Measurements from ENCODE around the gene CFAP43. TPM values are rescaled to one million over a fixed set of nuclear protein-coding genes. Genes with fewer than 3 reads are reported as not detected.

The CFAP43 gene
- 0.25 TPM for total RNA-seq

- TF ChIP-seq POLR2AphosphoS5 (IDR thresholded peaks at IDR 0.05; ENCODE audit: insufficient read depth in 1 of 2, low read depth in 1 of 2) (peak; percentile 53 to 68), POLR2A (IDR thresholded peaks at IDR 0.05) (no peak)
- Histone ChIP-seq H3K9me3 (no peaks in the 10 kb centered on the region), H3K4me3 (peak within 1 kb of the TSS; percentile 91 to 95), H3K27ac (peak within 1 kb of the TSS; percentile 13), H3K27me3 (no peaks in the 10 kb centered on the region), H3K4me1 (peaks cover 13% of the 10 kb centered on the region), H3K36me3 (no peaks in the 10 kb centered on the region)
- DNase-seq (ENCODE audit: extremely low spot score in 2 of 2), result peak in 1 of 2 donors; percentile 98
- intact Hi-C loops (cut with DNase I), result no loop called here
Observed at GRCh38 chr10:104231784-104232612, at the start of gene CFAP43. CFAP43 (minus strand) TSS chr10:104232364; CDS start chr10:104232246, 118 bp downstream.

DNA sequence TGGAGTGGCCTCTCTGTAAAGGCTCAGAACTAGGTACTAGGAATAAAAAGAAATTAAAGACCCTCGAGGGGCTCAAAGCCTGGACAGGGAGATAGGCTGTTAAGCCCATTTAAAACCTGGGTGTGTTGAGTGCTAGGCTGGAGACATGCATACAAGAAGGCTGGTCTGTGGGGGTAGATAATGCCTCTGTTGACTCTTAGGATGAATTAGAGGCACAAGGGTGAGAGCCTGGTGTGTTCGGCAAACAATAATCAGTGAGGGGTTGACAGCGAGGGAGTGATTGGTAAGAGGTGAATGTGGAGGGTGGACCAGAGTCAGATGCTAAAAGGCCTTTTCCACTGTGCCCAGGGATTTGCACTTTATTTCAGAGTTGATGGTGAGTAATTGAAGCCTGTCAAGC is 49.5 kb upstream of the CFAP43 start:
- no peak for DNase-seq (ENCODE audit: extremely low spot score in 2 of 2)

GRCh38 chr10:104279550-104280259 is 47.5 kb upstream of the CFAP43 start:
- Histone ChIP-seq H3K27ac (no peak overlapping the region), H3K4me3 (no peak overlapping the region), H3K27me3 (no peaks in the 10 kb centered on the region), H3K4me1 (peaks cover 7% of the 10 kb centered on the region), H3K9me3 (no peaks in the 10 kb centered on the region), H3K36me3 (no peaks in the 10 kb centered on the region)
- DNase-seq (ENCODE audit: extremely low spot score in 2 of 2), result no peak
- TF ChIP-seq POLR2AphosphoS5 (IDR thresholded peaks at IDR 0.05; ENCODE audit: insufficient read depth in 1 of 2, low read depth in 1 of 2) (no peak), POLR2A (IDR thresholded peaks at IDR 0.05) (no peak), CTCF (IDR thresholded peaks at IDR 0.05) (no peak)
- intact Hi-C loops (cut with DNase I), result no loop called here

More for the DNA sequence above, 49.5 kb upstream of the CFAP43 start:
- no peaks in the 10 kb centered on the region for H3K27me3 ChIP-seq
- TF ChIP-seq POLR2AphosphoS5 (IDR thresholded peaks at IDR 0.05; ENCODE audit: insufficient read depth in 1 of 2, low read depth in 1 of 2), result no peak
- TF ChIP-seq POLR2A (IDR thresholded peaks at IDR 0.05), result no peak
- no peak for TF ChIP-seq CTCF (IDR thresholded peaks at IDR 0.05)
- H3K9me3 ChIP-seq, result no peaks in the 10 kb centered on the region
- no peak overlapping the region for H3K4me3 ChIP-seq
- H3K4me1 ChIP-seq, result no peaks in the 10 kb centered on the region
- H3K36me3 ChIP-seq, result no peaks in the 10 kb centered on the region
- intact Hi-C loops (cut with DNase I), result no loop called here
- no peak overlapping the region for H3K27ac ChIP-seq

GRCh38 chr10:104277785-104278184 is 45.6 kb upstream of the CFAP43 start:
- Histone ChIP-seq H3K27ac (no peak overlapping the region), H3K4me3 (no peak overlapping the region), H3K4me1 (peaks cover 10% of the 10 kb centered on the region), H3K36me3 (no peaks in the 10 kb centered on the region), H3K9me3 (no peaks in the 10 kb centered on the region), H3K27me3 (no peaks in the 10 kb centered on the region)
- intact Hi-C loops (cut with DNase I), result no loop called here
- no peak for DNase-seq (ENCODE audit: extremely low spot score in 2 of 2)
- TF ChIP-seq POLR2AphosphoS5 (IDR thresholded peaks at IDR 0.05; ENCODE audit: insufficient read depth in 1 of 2, low read depth in 1 of 2), result no peak
- no peak for TF ChIP-seq CTCF (IDR thresholded peaks at IDR 0.05)
- no peak for TF ChIP-seq POLR2A (IDR thresholded peaks at IDR 0.05)

DNA sequence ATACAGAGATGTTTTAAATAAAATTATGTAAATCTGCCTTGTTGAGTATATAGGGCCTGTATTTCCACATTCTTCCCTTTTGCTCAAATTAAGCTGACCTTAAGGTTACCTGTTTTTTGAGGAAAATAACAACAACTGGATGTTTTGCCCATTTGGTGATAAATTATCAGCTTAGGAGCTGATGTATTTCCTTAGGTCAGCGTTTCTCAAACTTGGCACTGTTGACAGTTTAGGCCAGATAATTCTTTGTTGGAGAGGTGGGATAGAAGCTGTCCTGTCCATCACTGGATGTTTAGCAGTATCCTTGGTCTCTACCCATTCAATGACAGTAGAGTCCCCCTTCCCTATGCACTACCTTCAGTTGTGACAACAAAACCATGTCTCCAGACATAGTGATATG is 44.0 kb upstream of the CFAP43 start:
- Histone ChIP-seq H3K27me3 (no peaks in the 10 kb centered on the region), H3K4me3 (no peak overlapping the region), H3K27ac (no peak overlapping the region), H3K4me1 (peaks cover 10% of the 10 kb centered on the region), H3K9me3 (no peaks in the 10 kb centered on the region), H3K36me3 (no peaks in the 10 kb centered on the region)
- TF ChIP-seq POLR2A (IDR thresholded peaks at IDR 0.05), result no peak
- no peak for TF ChIP-seq CTCF (IDR thresholded peaks at IDR 0.05)
- TF ChIP-seq POLR2AphosphoS5 (IDR thresholded peaks at IDR 0.05; ENCODE audit: insufficient read depth in 1 of 2, low read depth in 1 of 2), result no peak
- intact Hi-C loops (cut with DNase I), result no loop called here
- DNase-seq (ENCODE audit: extremely low spot score in 2 of 2), result no peak
